Epidermal melanocyte (primary cell): ENCODE measurements around the gene UNC5B.

ENCODE experiments used
- DNase-seq: peaks from one replicate; pipeline ENCODE4 v3.0.0; 2011; ENCODE audit warnings: low spot score; ENCODE audit not compliant: insufficient read length

The UNC5B gene

DNA sequence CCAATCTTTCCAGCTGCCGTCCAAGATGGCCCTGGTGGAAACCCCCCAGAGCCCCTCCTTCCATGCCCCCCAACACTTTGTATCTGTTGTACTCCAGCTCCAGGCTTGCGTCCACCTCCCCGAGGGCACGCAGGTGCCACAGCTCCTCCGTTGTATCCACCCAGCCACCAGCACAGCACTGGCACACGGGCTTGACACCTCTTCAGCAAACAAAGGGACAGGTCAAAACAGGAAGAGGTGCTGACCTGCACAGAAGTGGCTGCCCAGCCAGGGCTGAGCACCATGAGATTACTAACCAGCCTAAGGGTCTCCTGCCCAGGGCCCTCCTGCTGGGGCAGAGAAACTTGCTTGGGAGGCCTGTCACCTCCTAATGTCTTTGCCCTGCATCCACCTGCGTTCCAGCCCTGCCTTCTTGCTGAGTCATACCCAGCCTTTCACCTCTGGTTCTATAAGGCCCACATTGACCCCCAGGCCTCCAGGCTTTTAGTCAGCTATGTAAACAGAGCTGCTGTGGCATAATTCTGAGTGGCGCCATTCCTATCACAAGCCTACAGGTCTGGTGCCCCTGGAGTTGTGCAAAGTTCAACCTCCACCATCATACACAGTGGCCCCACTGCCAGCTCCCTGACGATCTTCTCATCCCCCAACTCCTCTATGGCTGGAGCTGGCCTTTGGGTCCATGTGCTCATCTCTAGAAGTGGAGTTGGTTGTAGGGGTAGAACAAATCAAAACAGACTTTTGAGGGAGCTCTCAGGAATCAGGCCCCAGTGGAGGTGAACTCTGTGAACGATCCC lies 127.6 kb downstream of the UNC5B start:
- DNase-seq, result no peak

GRCh38 chr10:71342573-71343391 lies 130.4 kb downstream of the UNC5B start:
- DNase-seq, result no peak

GRCh38 chr10:71343392-71343773 lies 131.0 kb downstream of the UNC5B start:
- no peak for DNase-seq

GRCh38 chr10:71344154-71344925 lies 132.0 kb downstream of the UNC5B start:
- DNase-seq, result no peak

DNA sequence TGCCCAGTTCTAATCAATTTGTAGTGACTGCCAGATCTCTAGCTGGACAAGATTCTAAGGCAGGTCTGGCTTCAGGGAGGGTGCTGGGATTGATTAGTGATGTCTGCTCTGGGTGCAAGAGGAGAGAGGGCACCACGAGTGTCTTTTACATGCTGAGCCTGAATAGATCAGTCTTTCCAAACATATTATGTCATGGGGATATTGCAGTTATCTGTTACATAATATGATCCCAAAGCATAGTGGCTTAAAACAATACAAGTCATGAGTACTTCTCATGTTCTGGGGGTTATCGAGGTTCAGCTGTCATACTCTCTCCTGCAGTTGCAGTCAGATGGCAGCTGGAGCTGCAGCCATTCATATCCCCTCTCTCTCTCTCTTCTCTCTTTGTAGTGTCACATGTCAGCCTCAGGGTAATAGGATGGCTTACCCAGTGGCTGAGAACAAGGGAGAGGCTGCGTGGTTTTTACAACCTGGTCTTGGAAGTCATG lies 132.7 kb downstream of the UNC5B start:
- no peak for DNase-seq

- DNase-seq, result no peak
Measured at GRCh38 chr10:71345694-71346093, 133.3 kb downstream of the UNC5B start.

DNA sequence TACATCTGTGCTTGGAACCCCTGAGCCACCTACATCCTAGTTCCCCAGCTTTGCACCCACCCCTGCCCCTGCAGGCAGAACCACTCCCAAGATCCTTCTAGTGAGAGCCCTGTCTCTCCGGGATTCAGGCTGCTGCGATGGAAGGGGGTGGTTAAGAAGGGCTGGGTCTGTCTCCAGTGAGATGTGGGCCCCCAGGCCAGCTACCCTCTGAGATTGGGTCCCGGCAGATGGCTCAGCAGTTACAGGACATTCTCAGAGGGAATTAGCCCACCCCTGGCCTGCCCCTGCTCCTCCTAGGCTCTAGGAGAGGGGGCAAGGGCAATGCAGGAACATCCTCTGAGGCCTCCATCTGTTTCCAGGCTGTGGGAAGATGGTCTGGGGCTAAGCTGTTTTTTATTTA lies 134.4 kb downstream of the UNC5B start:
- no peak for DNase-seq

DNA sequence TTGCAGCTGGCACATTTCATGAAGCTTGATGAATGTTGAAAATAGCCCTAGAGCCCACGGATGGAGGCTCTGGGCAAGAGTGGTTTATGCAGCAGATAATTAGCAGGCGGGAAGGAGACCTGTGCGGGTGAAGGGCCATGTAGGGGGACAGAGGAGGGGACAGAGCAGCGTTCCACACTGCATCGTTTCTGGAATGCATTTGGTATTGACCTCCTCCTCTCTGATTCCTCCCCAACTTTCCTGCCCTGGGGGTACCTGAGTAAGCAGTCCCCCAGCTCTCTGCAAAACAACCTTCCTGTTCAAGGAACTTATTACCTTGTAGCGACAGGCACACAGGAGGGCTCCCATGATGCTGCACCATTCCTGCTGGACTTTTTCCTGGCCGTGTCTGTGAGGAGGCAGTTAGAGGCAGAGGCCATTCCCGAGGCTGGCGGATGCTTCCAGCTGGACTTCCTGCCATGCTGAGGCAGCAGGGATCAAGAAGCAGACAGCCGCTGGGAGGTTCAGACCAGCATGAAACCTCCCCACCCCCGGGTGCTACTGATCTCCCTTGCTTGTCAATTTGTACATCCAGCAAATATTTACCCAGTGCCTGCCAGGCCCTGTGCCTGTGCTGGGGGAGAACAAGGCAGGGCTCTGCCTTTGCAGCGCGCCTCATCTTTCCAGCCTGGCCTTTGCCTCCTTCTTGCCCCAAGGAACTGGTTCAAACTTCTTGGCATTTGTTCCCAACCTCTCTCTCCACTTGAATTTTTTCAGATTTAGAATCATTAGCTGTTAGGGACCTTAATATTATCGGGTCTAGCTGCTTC lies 135.4 kb downstream of the UNC5B start:
- DNase-seq, result no peak

DNA sequence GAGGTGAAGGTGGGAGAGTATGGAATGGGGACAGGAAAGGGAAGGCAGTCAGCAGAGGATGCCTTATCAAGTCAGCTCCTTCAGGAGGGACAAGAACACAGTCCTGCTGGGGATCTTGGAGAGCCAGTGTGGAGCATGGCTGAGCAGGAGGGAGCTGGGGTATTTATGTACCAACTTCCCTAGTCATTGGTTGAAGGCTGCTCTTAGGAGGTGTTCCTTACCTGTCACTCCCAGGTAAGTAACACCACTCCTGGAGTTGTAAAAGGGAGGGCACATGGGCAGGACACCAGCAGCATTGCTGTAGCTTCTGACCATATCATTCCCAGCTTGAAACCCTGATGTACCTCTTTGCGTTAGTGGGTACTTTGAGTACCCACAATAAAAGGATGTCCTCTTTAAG lies 136.5 kb downstream of the UNC5B start:
- no peak for DNase-seq

GRCh38 chr10:71349406-71349805 lies 137.0 kb downstream of the UNC5B start:
- DNase-seq, result no peak

GRCh38 chr10:71351087-71351486 lies 138.7 kb downstream of the UNC5B start:
- DNase-seq, result no peak

- no peak for DNase-seq
Measured at GRCh38 chr10:71351628-71352319, 139.4 kb downstream of the UNC5B start.
